T-helper 1 cell treated with Interleukin-12 subunit alpha and Interleukin-12 subunit beta and Interleukin-4 antibody, amounts not matched to agents 30 μg/mL and 1 μg/mL, for 36 hours (primary cell): ENCODE measurements around the gene MED23.

ENCODE experiments used
- H3K27ac Mint-ChIP-seq: one replicate; pipeline ENCODE4 v1.8.0; 2021; ENCODE audit warnings: mild to moderate bottlenecking, mixed read lengths
- H3K27me3 Mint-ChIP-seq: one replicate; pipeline ENCODE4 v1.8.0; 2021; ENCODE audit warnings: low read depth, mixed read lengths
- H3K36me3 Mint-ChIP-seq: one replicate; pipeline ENCODE4 v1.8.0; 2021; ENCODE audit warnings: low read depth, mixed read lengths
- H3K4me1 Mint-ChIP-seq: one replicate; pipeline ENCODE4 v1.8.0; 2021; ENCODE audit warnings: low read depth, mixed read lengths
- H3K4me3 Mint-ChIP-seq: one replicate; pipeline ENCODE4 v1.8.0; 2021; ENCODE audit warnings: mild to moderate bottlenecking, moderate library complexity, mixed read lengths
- H3K9me3 Mint-ChIP-seq: one replicate; pipeline ENCODE4 v1.8.0; 2021; ENCODE audit warnings: mixed read lengths

The MED23 gene

DNA sequence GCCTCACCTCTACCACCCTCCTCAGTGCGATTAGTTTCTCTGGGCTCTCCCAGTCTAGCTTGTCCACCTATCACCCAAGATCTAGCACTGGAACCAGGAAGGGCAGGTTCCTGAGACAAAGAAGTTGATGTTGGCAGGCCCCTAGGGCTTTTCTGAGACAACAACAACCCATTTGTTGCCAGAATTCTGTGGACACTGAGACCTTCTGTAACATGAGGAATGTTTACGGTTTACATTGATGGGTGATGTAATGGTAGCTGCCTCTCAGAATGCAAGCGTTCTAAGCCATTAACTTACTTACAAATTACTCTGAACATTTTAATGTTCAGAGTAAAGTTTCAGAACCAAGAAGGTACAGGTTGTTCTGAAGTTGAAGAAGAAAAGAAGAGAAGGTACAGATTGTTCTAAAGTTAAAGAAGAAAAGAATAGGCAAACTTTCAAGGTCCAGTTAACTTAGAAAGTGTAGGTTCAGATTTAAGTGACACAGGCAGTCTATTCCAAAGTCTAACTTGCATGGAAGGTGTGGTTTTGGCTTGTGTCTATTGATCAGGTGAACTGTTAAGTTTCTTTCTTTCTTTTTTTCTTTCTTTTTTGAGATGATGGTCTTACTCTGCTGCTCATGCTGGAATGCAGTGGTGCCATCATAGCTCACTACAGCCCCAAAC lies 3.7 kb upstream of the MED23 start:
- Mint-ChIP-seq H3K9me3 (no peaks in the 10 kb centered on the region), H3K36me3 (peaks cover 6% of the 10 kb centered on the region), H3K27ac (no peak overlapping the region), H3K4me3 (no peak overlapping the region), H3K4me1 (peaks cover 15% of the 10 kb centered on the region), H3K27me3 (no peaks in the 10 kb centered on the region)

DNA sequence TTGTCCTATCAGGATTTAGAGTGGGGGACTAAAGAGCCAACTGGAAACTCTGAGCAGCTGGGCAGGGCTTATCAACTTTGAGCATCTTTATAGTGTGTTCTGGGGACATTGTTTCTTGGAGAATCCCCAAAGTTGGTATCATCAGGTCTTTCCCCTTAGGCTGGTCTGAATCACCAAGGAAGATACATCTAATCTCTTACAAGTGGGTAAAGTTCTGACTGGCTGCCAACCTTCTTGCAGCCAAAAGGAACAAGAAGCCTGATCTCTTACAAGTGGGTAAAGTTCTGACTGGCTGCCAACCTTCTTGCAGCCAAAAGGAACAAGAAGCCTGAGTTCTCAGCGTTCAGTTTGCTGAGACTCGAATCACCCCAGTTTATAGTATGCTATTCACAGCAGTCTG lies 1.6 kb upstream of the MED23 start:
- H3K36me3 Mint-ChIP-seq = peaks cover 7% of the 10 kb centered on the region
- no peak overlapping the region for H3K4me3 Mint-ChIP-seq
- H3K9me3 Mint-ChIP-seq = no peaks in the 10 kb centered on the region
- H3K27me3 Mint-ChIP-seq = no peaks in the 10 kb centered on the region
- peaks cover 21% of the 10 kb centered on the region for H3K4me1 Mint-ChIP-seq
- H3K27ac Mint-ChIP-seq = no peak overlapping the region

DNA sequence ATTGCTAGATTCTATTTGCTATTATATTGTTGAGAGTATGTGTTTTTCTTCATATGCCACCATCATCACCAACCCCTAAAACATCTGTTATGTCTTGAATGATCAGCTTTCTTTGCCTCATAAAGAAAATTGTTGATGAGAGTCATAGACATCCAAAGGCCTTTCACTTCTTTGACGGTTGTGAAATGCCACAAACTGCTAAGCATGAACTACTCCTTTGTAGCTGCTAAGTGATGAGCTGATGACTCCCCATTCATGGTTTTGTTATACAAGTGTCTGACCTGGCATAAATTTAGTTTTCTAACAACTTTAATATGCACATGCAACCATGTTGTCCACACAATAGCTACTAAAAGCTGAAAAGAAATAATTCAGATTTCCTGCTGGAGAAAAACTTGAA lies 684 bp upstream of the MED23 start:
- peaks cover 21% of the 10 kb centered on the region for H3K4me1 Mint-ChIP-seq
- H3K9me3 Mint-ChIP-seq = no peaks in the 10 kb centered on the region
- no peaks in the 10 kb centered on the region for H3K27me3 Mint-ChIP-seq
- H3K36me3 Mint-ChIP-seq = peaks cover 8% of the 10 kb centered on the region
- H3K27ac Mint-ChIP-seq = peak overlapping the region; percentile 68
- peak overlapping the region; percentile 96 for H3K4me3 Mint-ChIP-seq

DNA sequence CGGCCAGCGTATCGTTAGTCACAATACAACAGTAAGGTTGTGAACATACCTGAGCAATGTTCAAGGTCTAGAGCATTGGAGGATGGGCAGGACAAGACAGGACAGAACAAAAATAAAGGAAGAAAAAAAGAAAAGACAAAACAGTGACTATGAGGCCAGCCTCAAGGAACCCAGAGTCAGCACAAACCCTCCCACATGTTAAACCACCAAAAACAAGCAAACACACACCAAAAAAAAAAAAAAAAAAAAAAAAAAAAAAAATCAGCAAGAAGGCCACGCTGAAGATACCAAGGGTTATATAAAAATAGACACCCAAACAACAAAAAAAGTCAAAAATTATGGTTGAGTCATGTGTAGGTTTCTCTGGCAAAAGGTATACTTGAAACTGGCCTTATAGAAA lies 12.8 kb downstream of the MED23 start:
- H3K27ac Mint-ChIP-seq = no peak overlapping the region
- H3K36me3 Mint-ChIP-seq = peaks cover 29% of the 10 kb centered on the region
- no peaks in the 10 kb centered on the region for H3K27me3 Mint-ChIP-seq

DNA sequence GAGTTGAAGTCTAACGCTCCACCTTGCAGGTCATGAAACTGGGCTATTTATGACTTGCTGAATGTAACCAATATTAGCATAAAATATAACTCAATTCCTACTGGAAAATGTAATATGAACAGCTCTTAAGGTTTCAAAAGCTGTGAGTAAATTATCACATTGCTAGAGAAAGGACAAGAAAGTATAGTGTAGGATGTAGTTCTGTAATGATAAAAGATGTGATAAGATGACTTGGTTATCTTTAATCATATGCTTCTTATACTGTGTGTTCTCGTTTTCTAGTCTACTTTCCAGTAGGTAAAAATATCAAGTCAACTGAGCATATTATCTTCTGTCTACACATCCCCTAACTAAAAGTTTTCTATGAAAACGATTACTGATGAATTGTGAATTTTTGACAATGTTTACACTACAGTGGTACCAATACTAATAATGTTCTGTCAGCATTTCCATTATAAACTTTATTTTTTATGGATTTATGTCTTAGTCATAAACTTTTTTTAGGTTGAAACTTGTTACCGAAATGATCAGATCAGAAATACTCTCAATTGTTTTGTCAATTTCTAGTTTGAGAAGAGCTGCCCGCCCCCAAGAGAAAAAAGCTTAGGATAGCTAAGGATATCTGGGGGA lies 14.6 kb downstream of the MED23 start:
- Mint-ChIP-seq H3K9me3 (no peaks in the 10 kb centered on the region), H3K4me3 (no peak overlapping the region), H3K36me3 (peaks cover 38% of the 10 kb centered on the region), H3K27me3 (no peaks in the 10 kb centered on the region), H3K4me1 (peaks cover 3% of the 10 kb centered on the region), H3K27ac (no peak overlapping the region)

More for the DNA sequence above, 12.8 kb downstream of the MED23 start:
- H3K4me3 Mint-ChIP-seq = no peak overlapping the region
- H3K9me3 Mint-ChIP-seq = no peaks in the 10 kb centered on the region
- peaks cover 3% of the 10 kb centered on the region for H3K4me1 Mint-ChIP-seq

DNA sequence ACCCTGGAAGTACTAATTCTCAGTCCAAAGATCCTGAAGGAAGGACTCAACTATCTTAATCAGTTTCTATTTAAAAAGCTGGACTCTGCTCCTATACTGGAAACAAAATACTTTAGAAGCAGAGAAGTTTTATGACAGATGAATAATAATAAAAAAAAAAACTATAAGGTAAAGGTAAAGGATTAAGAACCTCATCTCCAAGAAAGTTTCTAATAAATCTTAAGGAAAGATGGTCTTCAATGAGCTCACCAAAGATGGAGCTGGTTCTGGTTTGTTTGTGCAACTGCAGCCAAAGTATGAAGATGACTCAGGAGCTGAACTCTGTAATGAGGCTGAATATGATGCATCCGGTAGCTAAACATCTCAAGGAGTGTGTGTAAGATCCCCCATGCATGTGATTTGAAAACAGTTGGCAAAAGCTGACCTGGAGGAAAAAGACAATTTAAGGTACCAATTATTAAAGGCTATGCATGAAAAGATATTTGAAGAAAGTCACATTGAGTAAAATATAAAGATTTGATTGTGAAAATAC lies 25.2 kb downstream of the MED23 start:
- Mint-ChIP-seq H3K27me3 (no peaks in the 10 kb centered on the region), H3K27ac (no peak overlapping the region), H3K9me3 (no peaks in the 10 kb centered on the region), H3K4me1 (no peaks in the 10 kb centered on the region), H3K4me3 (no peak overlapping the region), H3K36me3 (peaks cover 36% of the 10 kb centered on the region)

DNA sequence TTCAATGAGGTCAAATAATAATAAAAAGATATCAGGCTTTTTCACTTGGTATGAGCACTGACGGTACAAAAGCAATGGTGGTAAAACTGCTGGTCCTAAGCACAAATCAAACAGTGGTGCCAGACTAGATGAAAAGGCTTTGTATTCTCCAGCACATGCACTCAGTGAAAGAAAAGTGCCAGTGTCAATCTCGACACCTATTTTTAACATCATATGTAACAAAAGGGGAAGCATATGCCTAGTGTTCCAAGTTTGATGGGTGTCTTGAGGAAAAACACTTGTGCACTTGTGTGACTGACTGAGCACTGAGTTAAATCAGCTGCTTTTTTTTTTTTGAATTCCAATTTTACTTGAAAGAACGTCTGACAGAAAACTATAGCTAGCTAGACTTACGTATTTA lies 27.3 kb downstream of the MED23 start:
- Mint-ChIP-seq H3K9me3 (no peaks in the 10 kb centered on the region), H3K36me3 (peaks cover 30% of the 10 kb centered on the region), H3K27me3 (no peaks in the 10 kb centered on the region), H3K4me3 (no peak overlapping the region), H3K4me1 (no peaks in the 10 kb centered on the region), H3K27ac (no peak overlapping the region)

DNA sequence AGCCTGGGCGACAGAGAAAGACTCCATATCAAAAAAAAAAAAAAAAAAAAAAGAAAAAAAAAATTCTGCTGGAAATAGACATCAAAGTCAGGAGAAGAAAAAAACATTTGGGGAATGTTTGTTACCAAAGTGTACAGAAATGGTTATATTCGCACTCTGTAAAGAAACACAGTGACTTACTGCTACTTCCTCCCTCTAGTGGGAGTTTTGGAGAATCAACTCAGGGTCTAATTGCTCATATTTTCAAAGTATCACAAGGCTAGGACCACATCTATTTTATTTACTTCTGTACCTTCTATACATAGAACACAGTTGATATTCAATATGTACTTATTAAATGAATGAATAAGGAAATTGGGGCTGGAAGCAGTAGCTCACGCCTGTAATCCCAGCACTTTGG lies 30.6 kb downstream of the MED23 start:
- no peak overlapping the region for H3K27ac Mint-ChIP-seq
- H3K36me3 Mint-ChIP-seq = peaks cover 33% of the 10 kb centered on the region
- H3K9me3 Mint-ChIP-seq = no peaks in the 10 kb centered on the region

DNA sequence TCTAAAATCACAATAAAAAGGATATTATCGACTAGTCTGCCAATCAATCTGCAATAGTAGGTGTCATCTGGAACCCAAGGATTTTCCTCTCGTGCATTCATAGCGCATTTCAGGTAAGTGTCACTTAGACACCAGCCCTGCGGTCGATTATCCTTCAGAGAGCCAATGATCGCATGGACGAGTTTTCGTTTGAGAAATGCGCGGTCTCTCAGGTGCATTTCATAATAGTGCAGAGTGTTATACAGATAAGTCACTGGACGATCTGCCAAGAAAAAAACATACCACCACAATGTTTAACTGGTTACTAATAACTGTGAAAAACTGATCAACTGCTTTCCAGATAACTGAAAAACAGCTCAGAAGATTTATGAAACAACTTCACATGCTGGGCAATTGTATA lies 34.0 kb downstream of the MED23 start:
- no peaks in the 10 kb centered on the region for H3K9me3 Mint-ChIP-seq
- no peaks in the 10 kb centered on the region for H3K4me1 Mint-ChIP-seq
- peaks cover 36% of the 10 kb centered on the region for H3K36me3 Mint-ChIP-seq
- H3K4me3 Mint-ChIP-seq = no peak overlapping the region
- H3K27me3 Mint-ChIP-seq = no peaks in the 10 kb centered on the region
- no peak overlapping the region for H3K27ac Mint-ChIP-seq

More for the DNA sequence above, 30.6 kb downstream of the MED23 start:
- Mint-ChIP-seq H3K4me1 (no peaks in the 10 kb centered on the region), H3K4me3 (no peak overlapping the region), H3K27me3 (no peaks in the 10 kb centered on the region)

DNA sequence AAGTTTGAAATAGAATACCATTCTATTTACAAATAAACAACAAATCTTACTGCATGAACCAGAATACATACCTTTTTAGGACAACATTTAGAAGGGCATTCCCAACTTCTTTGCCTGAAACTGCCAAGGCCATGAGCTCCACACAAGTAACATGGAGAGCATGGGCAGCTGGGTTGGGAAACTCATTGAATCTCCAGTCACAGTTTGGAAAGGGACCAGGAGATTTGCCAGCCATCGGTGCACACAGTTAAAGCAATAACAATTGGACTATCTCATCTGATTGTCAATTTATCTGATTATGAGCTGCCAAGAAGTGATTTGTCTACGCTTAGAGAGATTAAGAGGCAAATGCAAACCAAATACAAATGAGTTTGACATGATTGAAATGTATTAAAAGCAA lies 35.1 kb downstream of the MED23 start:
- no peak overlapping the region for H3K4me3 Mint-ChIP-seq
- no peaks in the 10 kb centered on the region for H3K9me3 Mint-ChIP-seq
- H3K4me1 Mint-ChIP-seq = no peaks in the 10 kb centered on the region
- peaks cover 37% of the 10 kb centered on the region for H3K36me3 Mint-ChIP-seq
- H3K27me3 Mint-ChIP-seq = no peaks in the 10 kb centered on the region
- no peak overlapping the region for H3K27ac Mint-ChIP-seq

DNA sequence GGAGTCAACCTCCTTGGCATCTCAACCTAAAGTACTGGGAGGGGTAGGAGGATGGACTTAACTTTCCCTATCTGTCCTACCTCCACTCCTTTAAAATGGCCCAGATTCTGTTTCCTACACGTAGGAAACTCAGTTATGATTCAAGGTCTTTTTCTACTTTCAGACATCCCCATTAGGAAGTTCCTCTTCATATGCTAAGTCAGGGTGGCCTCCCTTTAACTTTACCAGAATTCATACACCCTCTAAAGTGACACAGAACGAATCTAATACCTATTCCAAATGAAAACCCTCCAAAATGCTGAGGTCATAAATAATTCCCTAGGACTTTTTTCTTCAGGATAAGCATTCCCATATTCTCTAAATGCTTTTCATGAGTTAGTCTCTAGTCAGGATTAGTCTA lies 39.4 kb downstream of the MED23 start:
- Mint-ChIP-seq H3K4me3 (no peak overlapping the region), H3K27ac (no peak overlapping the region), H3K36me3 (peaks cover 37% of the 10 kb centered on the region)

DNA sequence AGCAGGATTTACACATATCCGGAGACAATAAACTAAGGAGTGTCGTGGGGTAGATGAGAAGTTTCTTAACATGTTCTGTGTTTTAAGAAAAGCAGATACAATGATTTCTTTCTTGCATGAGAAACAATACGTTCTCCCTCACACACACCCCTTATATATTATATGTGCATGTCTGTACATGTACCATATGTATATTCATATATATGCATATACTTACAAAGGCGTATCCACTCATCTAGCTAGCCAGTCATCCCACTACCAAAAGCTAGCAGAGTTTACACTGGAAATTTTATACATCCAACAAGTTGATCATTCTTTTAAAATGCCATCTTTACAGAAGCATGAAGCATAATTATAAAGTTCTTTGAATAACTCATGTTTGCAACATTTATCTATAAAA lies 40.1 kb downstream of the MED23 start:
- no peaks in the 10 kb centered on the region for H3K9me3 Mint-ChIP-seq

More for the DNA sequence above, 39.4 kb downstream of the MED23 start:
- Mint-ChIP-seq H3K9me3 (no peaks in the 10 kb centered on the region), H3K4me1 (no peaks in the 10 kb centered on the region), H3K27me3 (no peaks in the 10 kb centered on the region)

DNA sequence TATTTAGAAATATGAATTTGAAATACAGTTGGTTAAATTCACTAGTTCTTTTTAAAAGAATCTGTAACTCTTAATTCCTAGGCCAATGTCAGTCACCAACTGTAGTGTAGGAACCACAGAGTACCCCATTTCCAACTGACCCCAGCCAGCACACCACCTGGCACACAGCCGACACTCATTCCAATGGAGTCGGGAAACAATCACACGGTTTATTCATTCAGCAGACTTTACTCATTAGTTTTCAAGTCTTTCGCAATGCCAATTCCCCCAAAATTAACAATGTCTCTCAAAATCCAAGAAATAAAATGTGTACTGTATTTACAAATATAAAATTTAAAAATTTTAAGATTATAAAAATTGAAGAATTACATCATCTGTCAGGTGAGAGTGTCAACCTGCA lies 41.5 kb downstream of the MED23 start:
- Mint-ChIP-seq H3K27ac (no peak overlapping the region), H3K4me1 (no peaks in the 10 kb centered on the region), H3K36me3 (peaks cover 30% of the 10 kb centered on the region), H3K9me3 (no peaks in the 10 kb centered on the region), H3K27me3 (no peaks in the 10 kb centered on the region), H3K4me3 (no peak overlapping the region)

More for the DNA sequence above, 40.1 kb downstream of the MED23 start:
- no peak overlapping the region for H3K27ac Mint-ChIP-seq
- no peaks in the 10 kb centered on the region for H3K4me1 Mint-ChIP-seq
- H3K4me3 Mint-ChIP-seq = no peak overlapping the region
- H3K36me3 Mint-ChIP-seq = peaks cover 35% of the 10 kb centered on the region
- no peaks in the 10 kb centered on the region for H3K27me3 Mint-ChIP-seq

DNA sequence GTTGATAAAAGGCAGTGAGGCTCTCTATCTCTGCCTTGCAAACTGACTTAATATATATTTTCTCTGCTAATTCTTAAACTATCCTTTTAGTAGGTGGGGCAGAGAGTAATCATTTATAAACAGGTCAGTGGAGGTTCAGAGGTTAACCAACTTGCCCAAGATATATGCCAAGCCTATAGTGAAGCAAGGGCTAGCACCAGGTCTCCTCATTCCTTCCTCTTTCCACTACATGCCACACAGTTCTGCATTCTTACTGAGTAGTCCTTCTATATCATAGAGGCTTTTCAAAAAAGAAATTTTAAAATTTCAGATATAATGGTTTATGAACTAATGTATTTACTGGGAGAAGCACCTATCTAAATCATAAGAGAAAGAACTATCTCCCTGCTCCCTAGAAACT lies 46.5 kb downstream of the MED23 start:
- H3K36me3 Mint-ChIP-seq = peaks cover 15% of the 10 kb centered on the region

DNA sequence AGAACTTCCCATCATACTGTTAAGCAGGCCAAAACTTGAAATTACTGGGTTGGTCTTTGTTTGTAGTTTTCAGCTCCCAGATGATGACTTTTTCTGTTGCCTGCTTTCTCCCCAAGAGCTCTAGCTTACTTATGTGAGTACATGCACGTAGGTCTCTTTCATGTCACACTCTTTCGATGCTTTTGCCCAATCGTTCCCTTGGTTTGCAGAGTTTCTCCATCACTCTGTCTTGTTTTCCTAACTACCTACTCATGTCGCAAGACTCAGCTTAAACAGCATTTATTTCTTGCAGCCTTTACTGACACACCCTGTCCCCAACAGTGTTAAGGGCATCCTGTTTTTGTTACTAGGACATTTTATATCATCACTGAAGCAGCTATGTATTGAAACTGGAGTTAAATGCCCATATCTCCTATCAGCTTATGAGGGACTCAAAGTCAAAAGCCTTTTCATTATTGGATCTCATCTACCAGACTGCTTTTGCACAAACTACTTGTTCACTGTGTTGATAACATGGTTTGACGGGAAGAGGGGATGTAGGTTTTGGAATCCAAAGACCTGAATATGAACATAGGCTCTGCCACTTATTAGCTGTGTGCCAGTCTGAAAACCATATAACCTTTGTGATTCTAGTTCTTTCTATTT lies 52.1 kb downstream of the MED23 start:
- Mint-ChIP-seq H3K4me1 (no peaks in the 10 kb centered on the region), H3K27ac (no peak overlapping the region), H3K4me3 (no peak overlapping the region), H3K36me3 (peaks cover 13% of the 10 kb centered on the region), H3K9me3 (no peaks in the 10 kb centered on the region), H3K27me3 (no peaks in the 10 kb centered on the region)

More for the DNA sequence above, 46.5 kb downstream of the MED23 start:
- Mint-ChIP-seq H3K4me3 (no peak overlapping the region), H3K27ac (no peak overlapping the region), H3K9me3 (no peaks in the 10 kb centered on the region), H3K4me1 (no peaks in the 10 kb centered on the region), H3K27me3 (no peaks in the 10 kb centered on the region)
